Measurements from ENCODE around the gene ZNF334. TPM values are rescaled to one million over a fixed set of nuclear protein-coding genes. Genes with fewer than 3 reads are reported as not detected.

Gene ZNF334
- 10 to 100 TPM; 25.6 to 31.4 (median 28.4) TPM for polyA plus RNA-seq (ENCODE audit: insufficient read length in 3 of 3)

DNA sequence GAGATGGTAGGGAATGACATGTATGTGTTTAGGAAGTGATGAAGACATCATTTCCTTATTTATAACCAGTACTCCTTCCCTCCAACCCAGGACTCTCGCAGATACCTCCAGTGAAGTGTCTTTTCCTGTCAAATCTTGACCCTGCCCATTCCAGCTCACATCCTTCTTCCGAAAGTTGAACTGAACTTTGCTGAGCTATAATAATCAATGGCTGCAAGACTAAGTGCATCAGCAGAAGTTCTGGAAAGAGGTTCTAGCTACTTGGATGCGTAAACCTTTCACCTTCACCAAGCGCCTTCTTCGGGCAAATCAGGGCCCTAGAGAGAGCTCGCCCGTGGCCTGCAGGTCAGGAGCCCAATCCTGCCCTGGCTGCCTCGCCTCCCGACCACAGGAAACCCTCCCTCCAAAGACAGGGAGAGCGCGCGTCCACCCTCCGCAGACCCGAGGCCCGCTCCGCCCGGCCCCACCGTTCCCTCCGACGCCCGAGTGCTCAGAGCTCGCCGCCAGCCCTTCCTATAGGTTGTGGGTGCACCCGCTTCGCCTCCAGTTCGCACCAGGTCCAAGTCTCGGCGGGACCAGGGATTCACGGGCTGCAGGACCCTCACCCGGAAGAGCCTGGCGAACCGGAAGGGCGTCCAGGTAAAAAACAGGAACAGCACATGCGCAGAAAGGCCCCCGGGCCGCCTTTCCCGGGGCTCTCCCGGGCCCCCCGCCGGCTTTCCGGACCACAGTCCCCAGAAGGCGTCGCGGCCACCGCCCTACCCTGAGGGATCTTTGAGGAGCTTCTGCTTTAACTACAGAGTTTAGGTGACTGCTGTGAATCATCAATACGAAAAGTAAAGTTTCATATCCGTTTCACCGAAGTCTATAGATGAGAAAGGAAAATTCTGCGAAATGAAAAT lies at the start of gene ZNF334:
ZNF334 (minus strand) TSS at position 617 of the 902 bp plus-strand sequence. CDS start 1,457 bp downstream, outside the sequence.
- peak in 2 of 3 donors; percentile 59 to 69 for DNase-seq (ENCODE audit: low read depth in 3 of 3, low spot score in 2 of 3)

DNA sequence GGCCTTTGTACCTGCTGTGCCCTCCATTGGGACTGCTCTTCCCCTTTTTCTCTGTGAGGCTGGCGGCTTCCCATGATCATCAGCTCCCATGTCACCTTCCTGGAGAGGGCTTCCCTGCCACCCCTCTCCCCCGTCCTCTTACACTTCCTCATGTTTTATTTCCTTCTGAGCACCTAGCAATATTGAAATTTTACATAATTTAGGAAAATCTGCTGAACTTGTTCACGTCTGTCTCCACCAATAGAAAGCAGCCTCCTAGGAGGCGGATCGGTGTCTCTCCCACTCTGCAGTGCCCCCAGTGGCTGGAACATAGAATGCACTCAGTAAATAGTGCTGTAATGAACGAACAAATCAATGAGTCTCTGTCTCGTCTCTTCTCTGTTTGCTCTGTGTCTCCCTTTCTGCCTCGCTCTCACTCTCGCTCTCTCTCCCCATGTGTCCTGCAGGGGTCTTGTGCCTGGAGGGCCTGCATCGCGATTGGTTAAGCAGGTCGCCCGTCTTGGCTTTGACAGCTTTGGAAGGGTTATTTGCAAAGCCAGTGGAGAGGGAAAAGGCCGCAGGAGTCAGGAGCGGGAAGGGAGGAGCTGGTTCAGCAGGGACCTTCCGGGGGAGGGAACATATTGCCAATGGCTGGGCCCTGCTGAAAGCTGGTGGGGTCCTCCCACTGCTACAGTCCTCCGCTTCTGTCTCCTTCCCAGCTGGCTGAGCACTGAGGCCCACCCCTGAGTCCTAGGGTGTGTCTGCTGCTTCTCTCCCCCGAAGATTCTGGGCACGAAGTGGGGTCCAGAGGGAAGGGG lies 49.2 kb upstream of the ZNF334 start:
- DNase-seq (ENCODE audit: low read depth in 3 of 3, low spot score in 2 of 3): peak; percentile 72 to 76 (median 76)

GRCh38 chr20:46562009-46562372 lies 48.6 kb upstream of the ZNF334 start:
- DNase-seq (ENCODE audit: low read depth in 3 of 3, low spot score in 2 of 3): no peak

- DNase-seq (ENCODE audit: low read depth in 3 of 3, low spot score in 2 of 3): no peak
Measured at GRCh38 chr20:46559685-46560440, 46.5 kb upstream of the ZNF334 start.

GRCh38 chr20:46559001-46559400 lies 45.6 kb upstream of the ZNF334 start:
- DNase-seq (ENCODE audit: low read depth in 3 of 3, low spot score in 2 of 3): no peak

GRCh38 chr20:46558511-46558959 lies 45.2 kb upstream of the ZNF334 start:
- no peak for DNase-seq (ENCODE audit: low read depth in 3 of 3, low spot score in 2 of 3)

DNA sequence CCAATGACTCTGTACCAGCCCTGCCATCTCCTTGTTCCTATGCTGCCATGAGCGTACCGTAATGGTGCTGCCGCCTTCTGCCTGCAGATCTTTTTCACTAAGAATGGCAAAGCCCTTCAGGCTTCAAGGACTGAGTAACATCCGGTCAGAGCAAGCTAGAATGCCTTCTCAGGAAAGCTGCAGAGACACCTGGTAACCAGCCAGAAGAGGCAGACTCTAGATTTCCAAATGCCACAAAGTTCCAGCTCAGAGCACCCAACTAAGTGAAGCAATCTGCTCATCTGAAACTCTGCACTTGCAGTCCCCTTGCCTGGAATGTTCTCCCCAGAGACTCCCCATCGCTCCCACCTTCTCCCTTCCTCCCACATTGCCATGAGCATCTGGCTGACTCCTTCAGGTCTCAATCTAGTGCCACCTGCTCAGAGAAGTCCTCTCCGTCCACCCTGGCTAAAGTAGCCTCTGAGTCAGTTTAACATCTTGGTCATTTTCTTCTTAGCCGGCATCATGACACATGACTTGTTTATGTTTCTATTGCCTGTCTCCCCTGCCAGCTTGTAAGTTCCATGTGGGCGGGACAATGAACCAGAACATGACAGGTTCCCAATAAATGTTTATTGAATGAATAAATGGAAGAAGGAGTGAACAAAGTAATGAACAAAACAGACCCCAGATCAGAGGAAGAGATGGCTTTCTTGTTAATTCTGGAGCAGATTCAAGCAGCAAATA lies 44.0 kb upstream of the ZNF334 start:
- DNase-seq (ENCODE audit: low read depth in 3 of 3, low spot score in 2 of 3): no peak

- DNase-seq (ENCODE audit: low read depth in 3 of 3, low spot score in 2 of 3): no peak
Measured at GRCh38 chr20:46555370-46555956, 42.1 kb upstream of the ZNF334 start.

DNA sequence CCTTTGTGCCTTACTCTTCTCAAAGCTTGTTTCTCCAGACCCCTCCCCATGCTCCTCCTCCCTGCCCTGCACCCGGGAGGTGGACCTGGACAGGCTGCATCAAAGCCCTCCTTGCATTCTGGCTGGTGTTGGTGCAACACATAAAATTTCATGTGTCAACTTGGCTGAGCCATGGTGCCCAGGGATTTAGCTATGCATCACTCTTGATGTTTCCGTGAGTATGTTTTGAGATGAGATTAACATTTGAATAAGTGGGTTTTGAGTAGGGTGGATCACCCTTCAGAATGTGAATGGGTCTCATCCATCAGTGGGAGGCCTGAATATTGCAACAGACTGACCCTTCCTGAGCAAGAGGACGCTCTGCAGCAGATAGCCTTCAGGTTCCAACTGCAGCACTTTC lies 41.5 kb upstream of the ZNF334 start:
- no peak for DNase-seq (ENCODE audit: low read depth in 3 of 3, low spot score in 2 of 3)

GRCh38 chr20:46553926-46554325 lies 40.6 kb upstream of the ZNF334 start:
- DNase-seq (ENCODE audit: low read depth in 3 of 3, low spot score in 2 of 3): no peak

- no peak for DNase-seq (ENCODE audit: low read depth in 3 of 3, low spot score in 2 of 3)
Measured at GRCh38 chr20:46552460-46553420, 39.4 kb upstream of the ZNF334 start.

GRCh38 chr20:46551522-46552381 lies 38.4 kb upstream of the ZNF334 start:
- no peak for DNase-seq (ENCODE audit: low read depth in 3 of 3, low spot score in 2 of 3)

DNA sequence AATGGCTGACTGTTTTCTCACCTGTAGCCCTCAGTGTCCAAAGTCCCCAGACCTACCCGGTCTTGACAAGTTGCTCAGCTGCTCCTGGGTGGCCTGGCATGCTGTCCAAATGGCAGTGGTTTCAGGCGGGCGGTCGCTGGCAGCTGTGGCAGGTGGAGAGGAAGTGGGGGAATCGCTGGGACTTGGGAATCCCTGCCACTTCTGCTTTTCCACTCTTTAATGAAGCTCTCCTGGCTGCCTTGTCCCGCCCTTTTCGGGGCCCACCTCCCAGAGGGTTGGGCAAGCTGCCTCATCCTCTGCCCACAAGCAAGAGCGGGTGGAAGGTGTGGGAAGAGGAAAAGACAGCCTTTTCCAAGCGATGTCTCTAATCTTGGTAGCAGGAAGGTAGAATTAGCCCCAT lies 37.1 kb upstream of the ZNF334 start, which contains the start of gene OCSTAMP:
OCSTAMP (minus strand) TSS at position 194 of the 400 bp plus-strand sequence; CDS start at position 100, 94 bp downstream.
- no peak for DNase-seq (ENCODE audit: low read depth in 3 of 3, low spot score in 2 of 3)

DNA sequence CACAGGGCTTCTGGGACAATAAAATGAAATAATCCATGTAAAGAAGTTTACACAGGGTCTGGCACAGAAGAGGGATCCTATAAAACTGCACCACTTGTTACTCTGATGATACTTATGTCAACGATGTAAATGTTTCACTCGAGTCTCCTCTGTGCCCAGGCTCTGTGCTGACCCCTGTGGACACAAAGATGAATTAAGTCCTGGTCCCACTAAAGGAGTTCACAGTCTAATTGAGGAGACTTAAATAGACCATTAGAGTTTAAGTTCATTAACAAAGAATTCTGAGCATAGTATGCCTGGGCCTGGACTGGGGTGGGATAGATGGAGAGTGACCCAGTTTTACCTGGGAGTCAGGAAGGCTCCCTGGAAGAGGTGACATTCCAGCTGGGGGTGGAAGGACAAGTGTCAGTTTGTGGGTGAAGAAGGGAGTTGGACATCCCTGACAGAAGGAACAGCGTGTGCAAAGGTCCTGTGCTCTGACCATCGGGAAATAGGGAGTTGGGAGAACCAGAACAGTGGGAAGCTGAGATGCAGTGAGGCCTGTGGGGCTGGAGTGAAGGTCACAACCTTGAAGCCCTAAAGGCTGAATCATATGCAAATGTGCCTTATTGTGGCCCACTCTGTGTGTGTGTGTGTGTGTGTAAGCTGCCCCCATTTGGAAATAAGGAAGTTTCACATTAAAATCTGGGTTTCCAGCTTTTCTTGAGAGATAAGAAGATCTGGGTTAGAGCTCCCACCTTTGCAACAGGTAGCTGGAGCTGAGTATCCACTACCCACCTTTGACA lies 36.0 kb upstream of the ZNF334 start:
- no peak for DNase-seq (ENCODE audit: low read depth in 3 of 3, low spot score in 2 of 3)

DNA sequence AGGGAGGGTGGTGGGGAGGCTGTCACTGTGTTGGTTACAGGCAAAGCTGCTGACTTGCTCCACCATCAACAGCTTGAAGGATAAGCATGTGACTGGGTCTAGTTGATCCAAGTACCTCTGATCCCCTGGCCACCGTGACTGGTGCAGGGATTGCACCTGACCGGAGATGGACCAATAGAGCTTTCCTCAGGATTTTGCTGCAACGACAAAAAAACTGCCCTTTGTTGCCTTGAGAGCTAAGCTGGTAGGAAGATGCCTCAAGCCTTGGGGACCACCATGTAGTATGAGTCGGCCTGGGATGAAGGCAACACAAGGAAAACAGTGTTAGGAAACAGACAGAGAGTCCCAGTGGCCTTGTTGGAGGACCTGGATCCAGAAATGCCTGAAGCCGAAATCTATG lies 35.3 kb upstream of the ZNF334 start:
- DNase-seq (ENCODE audit: low read depth in 3 of 3, low spot score in 2 of 3): no peak

DNA sequence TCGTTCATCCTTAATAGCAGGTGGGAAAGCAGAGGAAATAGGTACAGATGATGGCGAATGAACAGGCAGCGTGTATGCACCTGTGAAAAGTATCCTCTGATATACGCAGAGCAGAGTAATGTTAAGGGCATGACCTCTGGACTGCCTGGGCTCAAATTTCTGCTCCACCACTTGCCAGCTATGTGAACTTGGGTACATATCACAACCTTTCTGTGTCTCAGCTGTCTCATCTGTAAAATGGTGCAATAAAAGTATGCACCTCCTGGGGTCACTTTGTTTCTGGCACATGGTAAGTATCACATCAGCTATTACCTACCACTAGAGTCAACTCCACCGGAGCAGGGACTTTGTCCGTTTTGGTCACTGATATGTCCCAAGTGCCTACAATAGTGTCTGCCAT lies 34.6 kb upstream of the ZNF334 start:
- DNase-seq (ENCODE audit: low read depth in 3 of 3, low spot score in 2 of 3): no peak

DNA sequence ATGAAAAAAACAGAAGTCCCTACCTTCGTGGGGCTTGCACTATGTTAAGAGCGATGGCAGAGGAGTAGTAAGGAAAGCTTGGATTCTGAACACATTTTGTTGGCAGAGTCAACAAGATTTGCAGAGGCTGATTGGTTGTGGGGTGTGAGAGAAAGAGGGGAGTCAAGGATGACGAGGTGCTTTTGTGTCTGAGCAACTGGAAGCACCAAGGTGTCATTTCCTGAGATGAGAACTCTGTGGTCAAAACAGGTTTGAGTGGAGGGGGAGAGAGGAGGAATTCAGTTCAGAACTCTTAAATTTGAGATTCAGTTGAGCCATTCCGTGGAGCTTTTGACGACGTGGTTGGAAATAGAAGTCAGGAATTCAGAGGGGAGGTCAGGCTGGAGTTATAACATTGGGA lies 33.6 kb upstream of the ZNF334 start:
- DNase-seq (ENCODE audit: low read depth in 3 of 3, low spot score in 2 of 3): no peak

All from right renal cortex interstitium (tissue), 3 donors.